Measurements from ENCODE around the gene MED9.

Gene MED9

DNA sequence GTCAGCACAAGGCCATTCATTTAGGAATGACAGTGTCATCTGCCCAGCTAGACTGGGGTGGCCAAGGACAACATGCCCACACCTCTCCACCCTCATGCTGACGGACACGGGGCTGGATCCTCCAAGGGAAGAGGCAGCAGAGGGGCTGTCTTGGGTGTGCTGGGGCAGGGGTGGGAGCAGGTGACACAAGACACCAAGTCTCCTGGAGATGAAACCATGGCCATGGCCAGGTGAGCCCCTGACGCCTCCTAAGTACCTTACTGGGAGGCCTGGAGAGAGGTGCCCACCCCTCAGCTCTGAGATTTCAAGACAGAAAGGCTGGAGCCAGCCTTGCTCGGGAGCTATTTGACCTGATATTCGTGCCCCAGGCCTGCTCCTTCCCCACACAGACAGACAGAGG, 28.4 kb downstream of the MED9 start:
- DNase-seq: no peak

DNA sequence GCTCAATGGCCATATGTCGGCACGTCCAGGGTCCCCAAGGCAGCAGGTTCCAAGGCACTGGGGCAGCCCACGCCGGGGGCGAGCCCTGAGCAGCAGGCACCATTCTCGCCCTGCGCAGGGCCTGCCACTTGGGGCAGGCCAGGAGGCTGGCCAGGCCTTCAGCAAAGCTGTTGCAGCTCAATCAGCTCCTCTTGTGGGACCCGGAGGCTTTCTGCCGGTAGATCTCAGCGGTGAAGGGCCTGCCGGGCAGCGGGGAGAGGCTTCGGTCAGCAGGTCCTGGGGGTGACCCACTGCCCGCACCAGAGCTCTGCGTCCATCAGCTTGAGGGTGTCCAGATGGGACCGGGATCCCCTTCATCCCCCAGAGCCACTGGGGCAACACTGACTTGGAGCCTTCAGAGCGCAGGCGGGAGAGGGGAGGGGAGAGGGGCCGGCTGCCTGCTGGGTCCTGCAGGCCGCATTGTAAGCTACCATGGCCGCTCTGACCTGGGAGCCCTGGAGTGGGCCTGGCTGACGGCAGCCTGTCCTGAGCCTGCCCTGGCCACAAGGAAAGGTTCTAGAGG, 28.9 kb downstream of the MED9 start:
- DNase-seq: no peak

DNA sequence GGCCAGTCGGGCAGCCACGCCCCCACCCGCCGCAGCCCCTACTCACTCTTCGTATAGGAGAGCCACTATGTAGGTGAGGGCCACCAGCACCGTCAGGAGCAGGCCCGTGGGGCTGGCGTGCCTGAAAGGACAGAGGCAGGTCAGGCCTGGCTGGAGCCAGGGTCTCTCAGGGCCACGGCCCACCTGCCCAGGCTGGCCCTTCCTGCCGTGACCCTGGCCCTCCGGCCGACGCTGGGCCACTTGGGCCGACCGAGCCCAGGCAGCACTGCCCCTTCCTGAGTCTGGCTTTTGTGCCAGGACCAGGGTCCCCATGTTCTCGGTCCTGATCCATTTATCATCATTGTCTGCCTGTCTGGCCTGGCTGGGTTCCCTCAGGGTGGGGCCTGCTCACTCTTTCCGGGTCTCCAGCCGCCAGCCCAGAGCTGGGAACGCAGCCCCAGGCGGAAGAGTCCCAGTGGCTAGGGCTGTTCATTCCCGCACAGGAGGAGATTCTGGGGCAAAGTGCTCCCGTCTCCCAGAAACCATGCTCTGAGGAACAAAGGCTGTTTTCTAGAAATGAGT, 29.5 kb downstream of the MED9 start:
- DNase-seq: no peak

DNA sequence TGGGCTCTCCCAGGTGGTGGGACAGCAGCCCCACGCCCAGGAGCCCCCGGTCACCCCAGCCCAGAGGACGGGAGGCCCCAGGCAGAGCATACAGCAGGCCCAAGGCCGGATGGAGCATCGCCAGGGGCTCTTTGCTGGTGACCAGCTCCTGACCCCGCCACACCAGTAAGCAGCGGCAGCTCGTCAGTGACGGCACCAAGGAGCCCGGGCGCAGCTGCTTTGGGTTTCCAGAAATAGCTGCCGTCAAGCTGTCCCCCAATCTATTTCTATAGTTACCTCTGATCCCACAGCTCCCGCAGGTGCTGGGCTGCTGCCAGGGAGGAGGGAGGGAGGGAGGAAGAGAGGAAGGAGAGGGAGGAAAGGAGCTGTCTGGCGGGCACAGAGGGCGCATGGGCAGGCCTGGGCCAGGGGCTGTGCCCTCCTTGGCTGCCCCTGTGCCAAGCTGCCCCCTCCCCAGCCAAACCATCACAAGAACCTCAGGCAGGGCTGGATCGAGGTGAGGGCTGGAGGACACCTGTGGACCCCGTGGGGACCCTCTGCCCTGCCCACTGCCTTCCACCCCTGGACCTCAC, 30.2 kb downstream of the MED9 start:
- no peak for DNase-seq

DNA sequence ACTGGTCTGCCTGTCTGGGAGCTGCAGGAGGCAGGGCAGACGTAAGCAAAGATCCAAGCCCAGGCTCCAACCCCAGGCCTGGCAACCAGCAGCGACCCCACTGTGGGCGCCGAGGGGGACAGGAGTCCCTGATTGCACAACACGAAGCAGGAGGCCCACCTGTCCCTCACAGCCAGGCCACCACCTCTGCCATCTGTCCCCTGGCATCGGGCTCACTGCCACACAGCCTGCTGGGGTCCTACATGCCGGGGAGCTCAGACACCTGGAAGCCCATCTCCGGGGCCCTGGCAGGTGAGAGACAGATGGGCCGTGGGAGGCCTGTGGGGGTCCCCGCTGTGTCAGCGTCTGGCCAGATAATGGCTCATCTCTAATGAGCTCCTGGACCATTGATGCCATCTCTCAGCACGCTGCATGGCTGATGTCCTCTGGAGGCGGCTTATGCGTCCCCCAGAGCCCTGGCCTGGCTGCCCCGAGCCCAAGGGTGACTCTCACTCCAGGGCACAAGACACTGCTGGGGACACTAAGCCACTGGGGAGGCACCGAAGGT, 30.7 kb downstream of the MED9 start:
- DNase-seq: no peak

DNA sequence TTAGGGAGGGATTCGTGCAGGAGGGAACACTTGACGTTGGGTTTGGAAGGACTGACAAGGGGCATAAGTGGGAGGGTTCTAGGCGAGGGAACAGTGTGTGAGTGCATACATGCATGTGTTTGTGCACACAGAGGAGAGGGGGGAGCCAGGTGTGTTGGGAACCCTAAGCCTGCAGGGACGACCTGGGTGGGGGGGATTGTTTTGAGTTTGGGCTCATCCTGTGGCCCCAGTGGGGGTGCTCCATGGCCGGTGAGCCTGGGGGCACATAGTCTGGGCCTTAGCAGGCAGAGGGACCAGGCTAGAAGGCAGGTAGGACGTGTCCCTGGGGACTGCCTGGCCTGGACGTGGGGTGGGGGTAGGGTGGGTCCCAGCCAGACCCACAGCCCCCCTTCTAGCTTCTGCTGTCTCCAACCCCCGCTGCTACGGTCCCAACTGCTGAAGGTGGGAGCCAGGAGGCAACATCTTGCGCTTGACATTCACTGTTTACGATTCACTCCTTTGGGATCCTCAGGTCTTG, 31.3 kb downstream of the MED9 start:
- DNase-seq: no peak

DNA sequence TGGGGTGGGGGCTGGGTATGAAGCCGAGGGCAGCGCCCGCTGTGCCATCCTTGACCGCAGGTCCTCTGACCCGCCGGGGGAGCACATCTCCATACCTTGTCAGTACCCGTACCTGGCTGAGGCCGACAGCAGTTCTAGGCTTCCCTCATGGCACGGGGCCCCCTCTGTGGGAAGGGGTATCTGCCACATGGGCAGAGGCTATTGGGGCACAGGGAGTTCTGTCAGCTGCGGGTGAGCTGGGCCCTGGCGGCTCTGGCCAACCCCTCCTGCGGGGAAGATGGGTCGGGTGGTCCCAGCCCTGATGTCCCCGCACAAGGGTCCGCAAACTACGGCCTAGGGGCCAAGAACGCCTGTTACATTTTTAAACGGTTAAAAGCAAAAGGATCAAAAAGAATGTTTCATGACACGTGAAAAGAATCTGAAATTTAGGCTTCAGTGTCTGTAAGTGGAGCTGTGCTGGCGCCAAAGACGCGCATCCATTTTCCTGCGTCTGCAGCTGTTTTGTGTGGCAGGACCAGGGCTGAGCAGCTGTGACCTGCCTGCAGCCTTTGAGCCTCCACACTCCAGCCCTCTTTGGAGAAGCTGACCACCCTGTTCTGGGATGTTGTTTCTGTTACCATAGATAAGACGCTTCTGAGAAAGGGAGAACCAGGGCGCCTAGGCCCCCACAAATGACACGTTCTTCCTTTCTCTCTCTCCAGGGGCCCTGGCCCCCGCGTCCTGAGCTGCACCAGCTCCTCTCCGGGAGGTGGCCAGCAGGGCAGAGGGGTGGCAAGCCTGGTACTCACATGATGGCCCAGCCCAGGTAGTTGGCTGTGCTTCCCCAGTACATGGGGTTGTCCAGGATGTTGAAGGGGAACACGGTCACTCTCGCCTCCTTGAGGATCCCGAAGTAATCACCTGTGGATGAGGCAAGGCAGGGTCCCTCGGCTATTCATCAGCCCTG, 32.1 kb downstream of the MED9 start:
- no peak for DNase-seq

DNA sequence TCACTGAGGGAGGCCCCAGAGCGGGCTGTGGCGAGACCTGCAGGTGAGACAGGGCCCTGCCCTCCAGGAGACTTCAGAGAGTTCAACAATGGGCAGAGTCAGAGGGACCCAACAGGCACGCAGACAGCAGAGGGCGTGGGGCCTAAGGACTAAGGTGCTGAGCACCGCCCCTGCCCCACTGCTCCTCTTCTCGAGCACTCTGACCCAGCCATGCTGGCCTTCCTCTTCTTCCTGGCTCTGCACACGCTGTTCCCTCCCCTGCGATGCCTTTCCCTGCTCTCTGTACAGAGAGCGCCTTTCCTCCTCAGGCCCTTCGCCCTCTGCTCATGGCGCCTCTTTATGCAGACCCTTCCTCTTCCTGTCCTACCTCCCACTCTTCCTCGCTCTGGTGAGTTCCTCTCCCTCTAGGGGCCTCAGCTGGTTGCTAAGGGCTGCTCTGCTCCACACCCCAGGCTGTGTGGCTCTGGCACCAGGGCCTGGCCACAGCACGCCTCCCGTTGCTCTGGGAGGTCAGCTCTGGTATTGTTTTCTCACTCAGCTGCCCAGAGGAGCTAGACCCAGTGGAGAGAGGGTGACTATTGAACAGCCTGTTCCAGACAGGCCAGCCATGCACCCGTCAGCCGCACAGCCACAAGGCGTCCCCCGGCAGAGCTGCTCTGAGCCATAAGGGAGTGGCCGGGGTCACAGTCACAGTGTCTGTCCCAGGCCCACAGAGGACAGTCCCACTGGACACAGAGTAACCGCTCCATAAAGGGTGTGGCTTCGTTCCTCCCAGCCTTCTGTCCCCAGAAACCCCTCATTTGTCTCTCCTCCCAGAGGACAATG, 33.0 kb downstream of the MED9 start:
- no peak for DNase-seq

DNA sequence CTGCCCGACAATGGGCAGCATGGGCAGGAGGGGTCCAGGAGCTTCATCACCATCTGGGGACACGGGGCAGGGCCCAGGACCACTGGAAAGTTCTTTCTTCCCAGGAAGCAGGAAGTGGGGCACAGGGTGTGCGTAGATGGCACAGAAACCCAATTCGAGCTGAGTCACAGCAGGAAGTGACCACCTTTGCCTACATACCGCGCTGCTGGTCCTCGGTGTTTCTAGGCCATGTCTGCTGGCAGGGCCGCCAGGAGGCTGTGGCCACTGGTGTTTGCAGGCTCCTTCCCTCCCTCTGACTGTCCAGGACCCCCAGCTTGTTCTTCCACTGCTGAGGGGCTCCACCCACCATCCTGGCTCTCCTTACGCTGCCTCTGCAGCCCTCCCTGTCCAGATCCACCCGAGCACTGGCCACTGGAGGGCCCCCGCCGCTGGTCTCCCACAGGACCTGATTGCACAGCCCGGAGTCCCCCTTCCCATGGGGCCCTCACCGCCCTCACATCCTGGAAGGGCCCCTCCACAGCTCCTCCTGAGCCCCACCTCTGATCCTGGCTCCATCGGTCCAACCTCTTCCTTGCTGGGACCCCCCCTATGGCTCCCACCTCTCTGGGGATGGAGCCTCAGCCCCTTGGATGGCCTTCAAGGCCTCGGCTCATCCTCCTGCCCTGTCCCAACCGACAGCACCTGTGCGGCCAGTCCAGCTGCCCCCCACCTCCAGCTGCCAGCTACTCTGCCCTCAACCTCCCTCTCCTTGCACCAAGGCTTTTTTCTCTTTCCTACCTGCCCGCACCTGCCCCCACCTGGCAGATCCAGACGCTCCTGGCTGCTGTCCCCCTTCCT, 33.9 kb downstream of the MED9 start:
- DNase-seq: no peak

DNA sequence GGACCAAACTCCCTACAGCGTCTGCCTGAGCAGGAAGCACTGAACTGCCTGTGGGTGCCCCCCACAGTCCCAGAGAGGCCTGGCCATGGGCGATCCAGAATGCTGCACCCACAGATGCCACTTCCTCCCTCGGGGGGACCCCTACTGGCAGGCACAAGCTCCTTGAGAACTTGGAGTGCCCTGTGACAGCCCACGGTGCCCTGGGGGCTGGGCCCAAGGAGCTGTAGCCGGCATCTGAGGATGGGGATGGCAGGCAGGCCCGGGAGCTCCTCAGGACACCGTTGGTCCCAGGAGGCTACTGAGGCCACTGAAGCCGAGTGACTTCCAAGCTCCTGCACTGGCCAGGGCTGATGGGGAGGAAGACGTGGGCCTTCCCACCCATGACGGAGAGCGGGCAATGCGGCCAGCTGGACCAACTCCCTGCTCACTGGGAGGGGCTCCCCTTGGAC, 34.5 kb downstream of the MED9 start:
- no peak for DNase-seq

DNA sequence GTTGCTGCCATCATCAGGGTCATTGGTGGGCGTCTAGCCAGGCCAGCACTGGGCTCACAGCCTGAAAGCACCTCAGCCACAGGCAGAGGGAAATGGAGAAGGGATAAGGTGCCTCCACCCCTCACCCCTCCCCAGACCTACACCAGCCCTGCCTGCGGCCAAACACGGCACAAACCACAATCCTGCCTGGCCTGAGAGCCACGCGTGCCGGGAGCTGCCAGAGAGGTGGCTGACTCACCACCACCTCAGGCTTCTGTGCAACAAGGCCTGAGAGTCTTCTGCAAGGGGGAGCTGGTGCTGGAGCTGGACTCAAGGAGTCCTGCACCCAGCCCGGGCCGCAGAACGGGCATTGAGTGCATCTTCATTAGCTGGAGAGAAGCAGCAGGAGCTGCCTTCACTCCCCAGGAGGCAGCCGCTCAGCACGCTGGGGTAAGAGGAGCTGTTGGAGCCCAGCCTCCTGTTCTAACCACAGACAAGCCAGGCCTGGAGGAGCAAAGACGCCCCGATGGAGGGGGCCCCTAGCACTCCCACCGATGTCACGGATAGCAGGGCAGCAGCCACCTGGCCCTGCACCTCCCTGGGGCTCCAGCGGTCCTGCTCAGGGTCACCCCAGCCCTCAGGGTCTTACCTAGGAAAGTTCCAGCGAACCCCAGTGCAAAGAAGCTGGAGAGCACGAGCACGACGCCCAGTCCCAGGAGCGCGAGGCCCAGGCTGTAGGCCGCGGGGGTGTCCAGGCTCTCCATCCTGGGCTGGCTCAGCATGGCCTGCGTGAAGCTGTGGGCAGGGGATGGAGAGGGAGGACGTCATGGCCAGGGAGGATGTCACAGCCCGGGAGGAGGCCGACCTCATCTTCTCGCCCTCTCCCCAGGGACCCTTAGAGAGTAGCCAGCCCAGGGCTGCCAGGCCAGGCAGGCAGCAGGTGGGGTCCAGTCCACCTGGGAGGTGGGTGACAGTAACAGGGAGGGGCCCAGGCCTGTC, 35.4 kb downstream of the MED9 start:
- no peak for DNase-seq

DNA sequence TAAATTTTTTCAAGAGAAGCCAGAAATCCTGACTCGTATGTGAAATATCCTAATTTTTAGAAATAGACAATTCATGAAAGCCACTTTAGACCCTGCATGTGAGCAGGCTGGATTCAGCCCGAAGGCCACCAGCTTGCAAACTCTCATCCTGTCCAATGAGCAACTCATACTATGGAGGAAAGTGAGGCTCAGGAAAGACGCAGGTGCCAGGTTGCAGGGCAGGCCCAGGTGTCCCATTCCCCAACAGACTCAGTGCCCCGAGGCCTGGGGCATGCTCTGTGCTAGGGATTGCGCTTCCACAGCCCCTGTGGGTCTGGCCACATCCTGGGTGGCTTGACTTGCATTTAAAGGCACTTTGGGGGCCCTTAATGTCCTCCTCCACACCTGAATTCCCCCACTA, 36.1 kb downstream of the MED9 start:
- DNase-seq: no peak

DNA sequence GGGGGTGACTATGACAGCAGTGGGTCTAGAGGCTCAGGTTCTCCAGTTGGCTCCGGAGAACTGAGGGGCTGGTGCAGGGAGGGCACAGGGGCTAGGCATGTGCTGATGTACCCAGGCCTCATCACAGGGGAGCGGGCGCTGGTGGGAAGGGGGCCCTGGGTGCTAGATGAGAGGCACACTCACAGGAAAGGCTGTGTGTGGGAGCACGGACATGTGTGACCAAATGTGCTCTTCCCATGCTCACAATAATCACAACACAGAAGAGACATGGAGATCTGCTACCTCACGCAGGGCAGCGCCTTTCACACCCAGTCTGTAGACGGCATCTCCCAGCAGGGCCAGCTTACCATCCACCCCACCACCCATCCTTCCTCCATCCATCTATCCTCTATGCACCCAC, 36.8 kb downstream of the MED9 start:
- DNase-seq: no peak

DNA sequence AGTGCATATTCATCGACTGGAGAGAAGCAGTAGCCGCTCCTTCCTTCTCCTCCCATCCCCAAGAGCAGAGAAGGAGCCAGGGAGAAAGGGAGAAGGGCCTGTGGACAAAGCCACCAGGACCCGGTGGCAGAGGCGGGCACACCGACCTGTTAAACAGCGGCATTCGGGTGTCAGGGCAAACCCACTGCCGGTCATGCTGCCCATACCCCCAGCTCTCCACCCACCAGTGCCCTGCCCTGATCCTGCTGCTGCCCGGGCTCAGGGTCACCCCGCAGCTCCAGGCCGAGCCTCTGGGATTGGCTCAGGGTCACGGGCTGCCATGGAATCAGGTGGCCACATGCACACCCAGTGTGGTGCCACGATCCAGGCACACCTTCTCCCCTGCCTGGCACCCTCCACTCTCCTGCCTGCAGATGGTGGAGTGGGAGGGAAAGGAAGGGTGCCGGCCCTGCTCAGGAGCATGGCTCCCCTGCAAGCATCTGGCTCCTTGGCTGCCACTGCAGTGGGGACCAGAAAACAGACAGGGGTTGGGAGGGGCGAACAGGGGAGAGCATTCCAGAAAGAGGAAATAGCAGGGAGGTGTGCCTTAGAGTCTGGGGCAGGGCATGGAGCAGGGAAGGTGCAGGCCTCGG, 37.7 kb downstream of the MED9 start:
- no peak for DNase-seq

DNA sequence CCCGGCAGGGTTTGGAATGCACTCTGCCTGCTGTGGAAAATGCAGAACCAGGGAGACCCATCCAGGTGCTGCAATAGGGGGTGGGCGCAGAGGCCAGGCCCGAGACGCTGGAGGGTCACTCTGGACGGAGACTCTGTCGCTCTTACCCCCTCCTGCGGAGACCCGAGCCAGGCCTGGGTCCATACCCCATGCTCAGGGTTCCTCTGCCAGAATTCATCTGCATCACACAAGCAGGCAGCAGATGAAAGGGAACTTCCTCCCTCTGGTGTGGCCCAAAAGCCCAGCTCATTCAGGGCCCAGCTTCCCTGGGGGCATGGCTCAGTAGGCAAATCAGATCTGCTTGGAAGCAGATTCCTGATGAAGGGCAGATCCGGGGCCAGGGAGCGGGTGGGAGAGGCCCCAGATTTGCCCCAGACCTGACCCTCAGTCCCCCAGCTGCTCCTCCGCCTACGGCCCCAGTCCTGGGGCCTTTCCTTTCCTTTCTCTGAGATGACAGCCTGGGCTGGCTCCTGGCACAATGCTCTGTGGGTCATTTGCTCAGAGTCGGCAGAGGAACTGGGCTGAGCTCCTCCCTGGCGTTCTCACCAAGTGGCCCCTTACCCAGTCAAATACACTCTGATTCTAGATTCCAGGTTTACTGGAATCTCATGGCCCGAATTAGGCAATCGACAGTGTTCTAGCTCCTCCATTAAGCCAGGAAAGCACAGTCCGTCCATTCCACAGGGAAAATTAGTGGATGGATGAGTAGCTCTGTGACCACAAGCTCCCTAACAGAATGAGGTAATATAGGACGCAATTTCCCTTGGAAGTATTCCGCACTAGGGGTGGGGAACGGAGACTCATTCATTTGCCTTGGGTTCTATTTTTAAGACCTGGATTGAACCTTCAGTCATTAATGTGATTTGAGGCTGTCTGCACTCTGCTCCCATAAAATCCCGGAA, 38.5 kb downstream of the MED9 start:
- DNase-seq: no peak

DNA sequence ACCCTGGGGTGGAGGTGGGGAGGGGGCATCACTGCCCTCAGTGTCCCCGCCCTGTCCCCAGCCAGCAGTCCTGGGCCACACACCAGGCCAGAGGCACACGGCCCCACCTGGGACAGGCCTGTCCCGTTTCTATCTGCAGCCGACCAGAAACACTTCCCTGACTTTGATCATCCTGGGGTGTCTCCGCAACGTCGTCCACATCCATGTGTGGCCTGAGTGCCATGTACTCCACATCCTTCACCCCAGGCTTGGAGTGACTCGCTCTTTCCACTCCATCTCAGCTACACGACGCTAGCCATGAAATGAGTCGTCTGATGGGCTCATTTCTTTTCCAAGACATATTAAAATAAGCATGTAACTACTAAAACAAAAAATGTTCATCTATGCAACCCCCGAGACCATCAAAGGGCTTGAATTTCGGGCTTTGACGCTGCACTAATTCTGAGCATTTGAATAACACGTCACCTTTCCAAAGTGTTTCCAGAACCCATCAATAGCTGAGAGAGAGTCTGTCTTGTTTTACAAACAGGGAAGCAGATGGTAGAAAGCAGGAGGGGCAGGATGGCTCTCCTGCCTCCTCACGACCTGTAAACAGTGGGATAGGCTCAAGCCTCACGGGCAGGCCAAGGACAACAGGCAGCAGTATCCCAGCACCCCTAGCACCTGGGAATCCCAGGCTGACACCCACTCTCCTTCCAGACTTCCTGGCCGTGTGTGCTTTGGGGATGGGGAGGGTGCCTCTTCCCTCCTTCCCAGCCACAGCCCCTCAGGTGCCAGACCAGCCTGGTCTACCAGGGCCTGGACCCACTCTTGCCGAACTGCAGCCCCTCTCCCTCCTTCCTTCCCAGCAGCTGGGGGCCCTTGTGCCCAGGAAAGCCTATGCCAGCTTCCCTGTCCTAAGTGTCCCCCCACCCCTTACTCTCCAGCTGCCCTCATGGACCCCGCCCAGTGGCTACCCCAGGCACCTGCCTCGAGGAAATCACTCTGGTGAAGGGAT, 39.4 kb downstream of the MED9 start:
- no peak for DNase-seq

All from T-helper 2 cell (primary cell).